ENCODE results near the gene LATS2.
A peak's percentile ranks its signal among the peaks of the same experiment; 100 is the strongest.

The LATS2 gene

DNA sequence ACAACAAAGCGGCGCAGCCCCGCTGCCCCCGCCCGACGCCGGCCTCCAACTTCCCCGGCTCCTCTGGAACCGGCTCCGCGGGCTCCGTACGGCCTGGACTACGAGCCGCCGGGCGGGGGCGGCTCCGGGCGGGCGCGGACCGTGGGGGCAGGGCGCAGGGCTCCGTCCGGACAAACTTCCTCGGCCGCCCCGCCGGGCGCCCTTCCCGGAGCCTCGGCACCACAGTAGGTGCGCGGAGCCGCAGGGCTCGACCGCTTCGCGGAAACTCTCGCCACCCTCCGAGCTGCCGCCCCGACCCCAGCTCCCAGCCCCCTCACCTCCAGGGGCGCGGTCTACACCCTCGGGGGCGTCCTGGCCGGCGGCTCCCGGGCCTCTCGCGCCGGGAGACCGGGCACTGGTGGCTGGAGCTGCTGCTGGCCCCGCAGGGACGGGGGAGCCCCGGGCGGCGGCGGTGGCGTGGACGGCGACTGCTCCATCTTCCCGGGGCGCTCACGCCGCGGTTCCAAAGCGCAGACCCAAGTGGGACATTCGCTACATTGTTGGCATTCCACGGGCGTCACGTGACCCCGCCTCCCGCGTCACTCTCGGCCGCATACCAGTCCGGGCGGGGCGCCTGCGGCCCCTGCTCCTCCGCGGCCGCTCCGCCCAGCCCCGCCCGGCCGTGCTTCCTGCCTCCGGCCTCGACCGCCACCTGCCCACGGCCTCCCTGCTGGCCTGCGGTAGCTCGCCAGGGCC lies at the start of gene LATS2:
TSS of gene LATS2 (minus strand) at position 558 of the 735 bp plus-strand sequence. CDS start 15,560 bp downstream, outside the sequence.
- Mint-ChIP-seq H3K27ac (peak within 1 kb of the TSS; percentile 85), H3K4me1 (peaks cover 5 to 6% of the 10 kb centered on the region in 2 donors), H3K36me3 (no peaks in the 10 kb centered on the region), H3K27me3 (peaks cover 0 to 9% of the 10 kb centered on the region in 2 donors), H3K9me3 (no peaks in the 10 kb centered on the region), H3K4me3 (peak within 1 kb of the TSS; percentile 83)
- DNase-seq (peak; percentile 70), ATAC-seq (replicated peaks) (peak; percentile 89 to 91)

- DNase-seq: no peak
- H3K9me3 Mint-ChIP-seq: no peaks in the 10 kb centered on the region
- no peaks in the 10 kb centered on the region for H3K4me1 Mint-ChIP-seq
- no peaks in the 10 kb centered on the region for H3K27me3 Mint-ChIP-seq
- no peaks in the 10 kb centered on the region for H3K36me3 Mint-ChIP-seq
- no peak overlapping the region for H3K4me3 Mint-ChIP-seq
- no peak overlapping the region for H3K27ac Mint-ChIP-seq
- no peak for ATAC-seq (replicated peaks)
Measured at GRCh38 chr13:21109168-21109567, 47.8 kb upstream of the LATS2 start.

DNA sequence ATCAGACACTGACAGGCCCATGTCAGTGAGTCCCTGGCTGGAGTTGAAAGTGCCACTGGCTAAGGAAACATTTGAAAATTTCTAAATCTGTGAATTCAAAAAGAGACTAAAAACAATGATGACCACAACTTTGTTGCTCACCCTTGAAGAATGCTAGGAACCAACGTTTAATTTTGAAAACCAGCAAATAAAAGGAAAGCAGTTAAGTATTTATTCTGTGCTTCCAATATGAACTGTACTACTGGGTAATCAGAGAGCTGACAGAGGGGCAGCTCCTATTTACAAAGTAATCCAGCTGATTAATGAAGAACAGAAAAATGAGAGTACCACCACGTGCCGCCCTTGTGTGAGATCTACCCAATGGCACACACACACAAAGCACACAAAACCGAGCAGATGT lies 44.7 kb upstream of the LATS2 start:
- Mint-ChIP-seq H3K27me3 (no peaks in the 10 kb centered on the region), H3K36me3 (no peaks in the 10 kb centered on the region), H3K4me3 (no peak overlapping the region), H3K27ac (no peak overlapping the region), H3K9me3 (no peaks in the 10 kb centered on the region), H3K4me1 (no peaks in the 10 kb centered on the region)
- DNase-seq (no peak), ATAC-seq (replicated peaks) (no peak)

DNA sequence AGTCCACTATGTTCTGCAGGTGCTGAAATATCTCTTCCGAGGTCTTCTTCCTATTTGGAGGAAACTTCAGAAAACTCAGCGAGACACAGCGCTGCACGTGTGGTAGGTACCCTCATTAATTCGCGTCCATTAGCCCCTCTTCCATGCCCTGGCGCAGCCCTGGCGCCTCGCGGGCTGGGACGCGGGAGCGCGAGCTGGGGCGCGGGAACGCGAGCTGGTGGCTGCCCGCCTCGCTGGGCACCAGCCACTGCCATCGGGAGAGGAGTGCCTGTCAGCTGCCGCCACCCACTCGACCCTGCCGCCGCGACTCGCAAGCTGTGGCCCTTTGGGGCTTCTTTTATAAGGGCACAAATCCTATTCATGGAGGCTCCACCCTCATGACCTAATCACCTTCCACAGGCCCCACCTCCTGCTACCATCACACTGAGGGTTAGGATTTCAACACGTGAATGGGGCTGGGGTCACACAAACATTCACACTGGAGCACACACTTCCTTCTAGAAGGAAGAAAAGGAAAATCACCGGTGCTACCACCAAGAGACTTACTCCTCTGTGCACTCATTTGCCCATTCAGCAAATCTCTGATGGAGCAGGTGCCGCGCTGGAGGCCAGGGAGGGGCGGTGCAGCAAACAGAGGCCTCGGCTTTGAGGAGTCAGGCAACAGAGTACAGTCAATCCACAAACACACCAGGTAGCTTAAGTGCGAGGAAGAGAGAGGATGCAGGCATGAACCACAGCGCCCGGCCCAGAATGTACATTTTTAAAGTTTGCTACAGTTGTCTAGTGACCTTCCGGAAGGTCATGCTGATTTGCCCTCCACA lies 43.0 kb upstream of the LATS2 start:
- DNase-seq: no peak
- Mint-ChIP-seq H3K4me1 (no peaks in the 10 kb centered on the region), H3K27ac (no peak overlapping the region), H3K27me3 (no peaks in the 10 kb centered on the region), H3K9me3 (no peaks in the 10 kb centered on the region), H3K36me3 (no peaks in the 10 kb centered on the region), H3K4me3 (no peak overlapping the region)
- no peak for ATAC-seq (replicated peaks)

DNA sequence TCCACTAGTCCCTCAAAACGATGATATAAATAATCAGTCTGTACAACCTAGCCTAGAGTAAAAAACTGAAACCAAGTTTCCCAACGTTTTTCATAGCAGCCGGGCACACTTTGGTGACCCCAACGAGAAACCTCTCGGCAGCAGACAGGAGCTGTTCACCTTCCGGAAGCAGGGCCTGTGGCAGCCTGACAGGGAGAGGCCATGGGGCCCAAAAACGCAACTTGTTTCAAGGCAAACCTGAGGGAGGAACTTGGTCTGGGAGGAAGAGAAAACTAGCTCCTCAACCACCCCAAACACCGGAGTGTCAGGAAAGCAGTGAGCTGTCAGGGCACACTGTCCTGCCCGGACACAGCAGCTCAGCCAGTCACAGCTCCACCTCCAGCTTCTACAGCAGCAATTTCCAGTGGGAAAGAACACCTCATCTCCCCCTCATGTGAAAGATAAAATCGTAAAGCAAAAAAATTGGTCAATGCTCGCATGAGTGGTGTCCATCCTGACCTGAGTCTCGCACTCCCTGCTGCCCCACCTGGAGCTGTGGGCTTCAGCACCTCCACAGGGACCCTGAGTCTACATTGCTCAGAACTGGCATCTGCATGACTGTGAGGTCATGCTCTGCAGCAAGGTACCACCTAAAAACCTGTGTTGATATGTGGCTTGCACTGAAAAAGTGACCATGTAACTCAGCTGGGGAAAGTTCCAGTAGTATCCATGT lies 40.6 kb upstream of the LATS2 start:
- H3K36me3 Mint-ChIP-seq: no peaks in the 10 kb centered on the region
- DNase-seq (no peak), ATAC-seq (replicated peaks) (no peak)
- no peaks in the 10 kb centered on the region for H3K9me3 Mint-ChIP-seq
- H3K4me3 Mint-ChIP-seq: no peak overlapping the region
- no peaks in the 10 kb centered on the region for H3K27me3 Mint-ChIP-seq
- H3K27ac Mint-ChIP-seq: no peak overlapping the region
- no peaks in the 10 kb centered on the region for H3K4me1 Mint-ChIP-seq

- H3K4me1 Mint-ChIP-seq: no peaks in the 10 kb centered on the region
- no peak overlapping the region for H3K4me3 Mint-ChIP-seq
- no peak overlapping the region for H3K27ac Mint-ChIP-seq
- no peaks in the 10 kb centered on the region for H3K36me3 Mint-ChIP-seq
- no peaks in the 10 kb centered on the region for H3K9me3 Mint-ChIP-seq
- DNase-seq: no peak
- no peak for ATAC-seq (replicated peaks)
- H3K27me3 Mint-ChIP-seq: no peaks in the 10 kb centered on the region
Measured at GRCh38 chr13:21100994-21101757, 39.8 kb upstream of the LATS2 start.

DNA sequence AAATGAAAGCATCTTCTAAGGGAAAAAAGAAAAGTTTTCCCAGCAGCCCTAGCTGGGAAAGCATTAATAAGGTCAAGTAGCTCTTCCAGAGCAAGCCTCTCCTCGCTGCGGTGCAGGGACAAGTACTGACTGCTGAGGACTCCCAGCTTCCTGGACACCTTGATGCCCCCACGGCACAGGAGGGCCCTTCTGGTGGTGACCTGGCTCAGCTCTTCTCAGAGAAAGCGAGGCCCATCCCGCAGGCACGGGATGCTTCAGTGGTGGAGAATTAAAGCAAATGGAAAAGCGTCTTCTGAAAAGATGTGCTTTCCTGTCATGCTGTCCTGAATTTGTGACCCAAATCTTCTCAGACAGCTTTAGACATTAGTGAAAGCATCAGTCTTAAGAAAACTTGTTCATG lies 38.8 kb upstream of the LATS2 start:
- no peak overlapping the region for H3K4me3 Mint-ChIP-seq
- no peak for DNase-seq
- no peak overlapping the region for H3K27ac Mint-ChIP-seq
- H3K4me1 Mint-ChIP-seq: no peaks in the 10 kb centered on the region
- no peak for ATAC-seq (replicated peaks)
- no peaks in the 10 kb centered on the region for H3K27me3 Mint-ChIP-seq
- no peaks in the 10 kb centered on the region for H3K9me3 Mint-ChIP-seq
- no peaks in the 10 kb centered on the region for H3K36me3 Mint-ChIP-seq

DNA sequence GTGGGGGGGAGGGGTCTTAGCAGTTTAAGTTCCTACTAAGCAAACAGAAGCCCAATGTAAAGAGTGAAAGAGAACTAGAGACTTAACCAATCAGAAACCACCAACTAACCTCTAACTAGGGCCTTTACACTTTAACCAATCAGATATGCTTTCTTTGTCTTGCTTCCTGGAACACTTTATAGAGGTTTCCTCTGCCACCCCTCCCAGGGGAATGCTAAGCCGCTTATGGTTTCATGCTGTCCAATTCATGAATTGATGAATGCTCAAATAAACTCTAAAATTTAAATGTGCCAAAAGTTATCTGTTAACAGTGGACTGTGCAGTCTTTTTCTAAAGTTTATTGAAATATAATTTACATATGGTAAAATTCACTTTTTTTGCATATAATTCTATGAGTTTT lies 33.9 kb upstream of the LATS2 start:
- H3K9me3 Mint-ChIP-seq: no peaks in the 10 kb centered on the region
- no peak for DNase-seq
- ATAC-seq (replicated peaks): no peak
- H3K27ac Mint-ChIP-seq: no peak overlapping the region
- H3K27me3 Mint-ChIP-seq: no peaks in the 10 kb centered on the region
- no peak overlapping the region for H3K4me3 Mint-ChIP-seq
- no peaks in the 10 kb centered on the region for H3K4me1 Mint-ChIP-seq
- no peaks in the 10 kb centered on the region for H3K36me3 Mint-ChIP-seq

GRCh38 chr13:21089830-21090229 lies 28.4 kb upstream of the LATS2 start:
- Mint-ChIP-seq H3K9me3 (no peaks in the 10 kb centered on the region), H3K27me3 (peaks cover 0 to 3% of the 10 kb centered on the region in 2 donors), H3K27ac (no peak overlapping the region), H3K4me1 (no peaks in the 10 kb centered on the region), H3K36me3 (no peaks in the 10 kb centered on the region), H3K4me3 (no peak overlapping the region)
- no peak for ATAC-seq (replicated peaks)
- no peak for DNase-seq

DNA sequence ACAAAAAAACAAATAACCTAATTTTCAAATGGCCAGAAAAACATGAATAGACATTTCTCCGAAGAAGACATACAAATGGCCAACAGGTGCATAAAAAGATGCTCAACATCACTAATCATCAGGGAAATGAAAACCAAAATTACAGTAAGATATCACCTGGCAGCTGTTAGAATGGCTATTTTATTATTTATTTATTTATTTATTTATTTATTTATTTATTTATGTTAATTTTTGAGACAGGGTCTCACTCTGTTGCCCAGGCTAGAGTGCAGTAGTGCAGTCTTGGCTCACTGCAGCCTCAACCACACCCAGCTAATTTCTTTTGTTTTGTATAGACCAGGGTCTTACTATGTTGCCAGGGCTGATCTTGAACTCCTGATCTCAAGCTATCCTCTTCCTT lies 27.1 kb upstream of the LATS2 start:
- H3K36me3 Mint-ChIP-seq: no peaks in the 10 kb centered on the region
- H3K4me1 Mint-ChIP-seq: no peaks in the 10 kb centered on the region
- DNase-seq: no peak
- no peaks in the 10 kb centered on the region for H3K9me3 Mint-ChIP-seq
- H3K27me3 Mint-ChIP-seq: peaks cover 0 to 3% of the 10 kb centered on the region in 2 donors
- no peak overlapping the region for H3K4me3 Mint-ChIP-seq
- H3K27ac Mint-ChIP-seq: no peak overlapping the region
- no peak for ATAC-seq (replicated peaks)

DNA sequence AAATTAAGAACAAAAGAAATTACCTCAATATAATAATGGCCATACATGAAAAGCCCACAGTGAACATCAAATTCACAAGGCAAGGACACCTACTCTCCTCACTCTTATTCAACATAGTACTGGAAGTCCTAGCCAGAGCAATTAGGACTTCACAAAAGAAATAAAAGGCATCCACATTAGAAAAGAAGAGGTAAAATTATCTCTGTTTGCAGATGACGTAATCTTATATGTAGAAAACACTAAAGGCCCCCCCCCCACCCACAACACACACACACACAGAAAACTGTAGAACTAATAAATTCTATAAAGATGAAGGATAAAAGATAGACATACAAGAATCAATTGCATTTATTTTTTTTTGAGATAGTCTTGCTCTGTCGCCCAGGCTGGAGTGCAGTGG lies 25.5 kb upstream of the LATS2 start:
- Mint-ChIP-seq H3K27ac (no peak overlapping the region), H3K4me1 (no peaks in the 10 kb centered on the region), H3K9me3 (no peaks in the 10 kb centered on the region), H3K27me3 (peaks cover 0 to 3% of the 10 kb centered on the region in 2 donors), H3K4me3 (no peak overlapping the region), H3K36me3 (no peaks in the 10 kb centered on the region)
- DNase-seq (no peak), ATAC-seq (replicated peaks) (no peak)

DNA sequence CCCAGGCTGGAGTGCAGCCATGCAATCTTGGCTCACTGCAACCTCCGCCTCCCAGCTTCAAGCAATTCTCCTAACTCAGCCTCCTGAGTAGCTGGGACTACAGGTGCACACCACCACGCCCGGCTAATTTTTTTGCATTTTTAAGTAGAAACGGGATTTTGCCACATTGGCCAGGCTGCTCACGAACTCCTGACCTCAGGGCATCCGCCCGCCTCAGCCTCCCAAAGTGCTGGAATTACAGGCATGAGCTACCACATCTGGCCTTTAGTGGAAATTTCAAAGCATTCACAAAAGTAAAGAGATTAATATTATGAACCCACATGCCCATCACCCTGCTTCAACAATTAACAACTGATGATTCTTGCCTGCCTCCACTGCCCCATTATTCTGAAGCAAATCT lies 20.5 kb upstream of the LATS2 start:
- ATAC-seq (replicated peaks): no peak
- no peak overlapping the region for H3K27ac Mint-ChIP-seq

DNA sequence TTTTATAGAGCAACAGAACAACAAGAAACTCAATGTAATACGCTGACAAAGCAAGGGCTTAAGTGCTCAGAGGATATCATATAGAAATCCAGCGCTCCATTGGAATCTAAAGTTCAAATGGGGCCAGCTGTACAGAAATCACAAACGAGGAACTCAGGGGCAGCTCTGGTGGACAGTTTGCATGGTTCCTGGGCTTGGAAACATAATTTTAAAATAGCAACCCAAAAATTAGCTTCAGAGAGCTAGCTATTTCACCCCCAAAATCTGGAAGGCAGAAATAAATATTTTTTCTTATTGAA lies 19.2 kb upstream of the LATS2 start:
- Mint-ChIP-seq H3K27me3 (peaks cover 8 to 9% of the 10 kb centered on the region in 2 donors), H3K36me3 (peaks cover 0 to 6% of the 10 kb centered on the region in 2 donors)
- DNase-seq: no peak

More for the DNA sequence above, 20.5 kb upstream of the LATS2 start:
- Mint-ChIP-seq H3K4me1 (no peaks in the 10 kb centered on the region), H3K4me3 (no peak overlapping the region), H3K9me3 (no peaks in the 10 kb centered on the region), H3K27me3 (peaks cover 8 to 9% of the 10 kb centered on the region in 2 donors), H3K36me3 (peaks cover 0 to 6% of the 10 kb centered on the region in 2 donors)
- no peak for DNase-seq

More for the DNA sequence above, 19.2 kb upstream of the LATS2 start:
- Mint-ChIP-seq H3K4me1 (peaks cover 0 to under 1% of the 10 kb centered on the region in 2 donors), H3K27ac (no peak overlapping the region), H3K4me3 (no peak overlapping the region), H3K9me3 (no peaks in the 10 kb centered on the region)
- ATAC-seq (replicated peaks): no peak
